HG03575 (cell line): ENCODE data around the gene YWHAQ.
"Not testable (repeated sequence)": the region's sequence is repeated elsewhere in the genome, so short reads cannot be mapped to it uniquely, and the experiment has no call there.

ENCODE experiments used
- ATAC-seq: cut with Tn5 transposase; IDR thresholded peaks from one replicate; pipeline ENCODE4 v1.9.1; 2021; ENCODE audit not compliant: unreplicated experiment, insufficient number of reproducible peaks, low FRiP score; ENCODE audit errors: extremely low read depth

The YWHAQ gene

GRCh38 chr2:9639000-9639602, 8.3 kb upstream of the YWHAQ start:
- ATAC-seq: no peak

GRCh38 chr2:9638532-9638931, 7.7 kb upstream of the YWHAQ start:
- ATAC-seq: no peak

GRCh38 chr2:9637330-9637729, 6.5 kb upstream of the YWHAQ start:
- no peak for ATAC-seq

- ATAC-seq: no peak
Observed at GRCh38 chr2:9634133-9634532, 3.3 kb upstream of the YWHAQ start.

- no peak for ATAC-seq
Observed at GRCh38 chr2:9631878-9632700, 1.3 kb upstream of the YWHAQ start.

GRCh38 chr2:9631553-9631819, 689 bp upstream of the YWHAQ start:
- ATAC-seq: no peak

- ATAC-seq: no peak
Observed at GRCh38 chr2:9630117-9630735, 571 bp downstream of the YWHAQ start.

- no peak for ATAC-seq
Observed at GRCh38 chr2:9629222-9630116, 1.3 kb downstream of the YWHAQ start.

- ATAC-seq: no peak
Observed at GRCh38 chr2:9627310-9627709, 3.5 kb downstream of the YWHAQ start.

GRCh38 chr2:9623151-9623550, 7.6 kb downstream of the YWHAQ start:
- no peak for ATAC-seq

GRCh38 chr2:9621655-9622054, 9.1 kb downstream of the YWHAQ start:
- ATAC-seq: not testable (repeated sequence)

GRCh38 chr2:9618410-9618809, 12.4 kb downstream of the YWHAQ start:
- ATAC-seq: no peak

- no peak for ATAC-seq
Observed at GRCh38 chr2:9617749-9618148, 13.0 kb downstream of the YWHAQ start.

- ATAC-seq: no peak
Observed at GRCh38 chr2:9617296-9617695, 13.5 kb downstream of the YWHAQ start.

- ATAC-seq: no peak
Observed at GRCh38 chr2:9614562-9614961, 16.2 kb downstream of the YWHAQ start.

- no peak for ATAC-seq
Observed at GRCh38 chr2:9613291-9613690, 17.5 kb downstream of the YWHAQ start.

- not testable (repeated sequence) for ATAC-seq
Observed at GRCh38 chr2:9611549-9611912, 19.3 kb downstream of the YWHAQ start.

- ATAC-seq: no peak
Observed at GRCh38 chr2:9610781-9611548, 19.8 kb downstream of the YWHAQ start.

- not testable (repeated sequence) for ATAC-seq
Observed at GRCh38 chr2:9608491-9608890, 22.3 kb downstream of the YWHAQ start.
